Measurements from ENCODE around the gene KCNMA1. TPM values are rescaled to one million over a fixed set of nuclear protein-coding genes. Genes with fewer than 3 reads are reported as not detected.

Gene KCNMA1
- total and polyA plus RNA-seq, 2 donors from 2014 or later: 4.2 to 8.9 TPM

DNA sequence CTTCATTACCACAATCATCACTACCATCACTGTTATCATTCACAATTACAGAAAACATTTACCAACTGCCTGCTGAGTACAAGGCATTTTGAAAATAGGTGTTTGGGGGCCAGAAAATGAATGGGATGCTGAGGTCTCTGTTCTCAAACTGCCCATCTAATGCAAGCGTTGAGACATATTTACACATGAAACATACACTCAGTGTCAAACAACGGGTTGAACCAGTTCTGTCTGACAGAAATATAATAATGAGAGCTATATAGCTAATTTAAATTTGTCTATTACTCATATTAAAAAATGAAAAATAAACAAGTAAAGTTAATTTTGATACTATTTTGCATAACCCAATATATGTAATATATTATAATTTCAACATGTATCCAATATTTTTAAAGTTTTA, 303.1 kb downstream of the KCNMA1 start:
- no peak for TF ChIP-seq CTCF (IDR thresholded peaks at IDR 0.05; ENCODE audit: borderline replicate concordance, extremely low read depth, insufficient read depth)
- Histone ChIP-seq H3K9ac (ENCODE audit: low read length in 3 of 3) (no peak overlapping the region), H3K36me3 (ENCODE audit: control insufficient read depth in 2 of 3, insufficient read depth in 3 of 3, low read length in 3 of 3) (no peaks in the 10 kb centered on the region), H3K27ac (ENCODE audit: low read depth in 2 of 2, low read length in 2 of 2) (no peak overlapping the region), H3K9me3 (ENCODE audit: control insufficient read depth in 2 of 3, insufficient read depth in 1 of 3, low read length in 3 of 3) (peaks cover 0 to 2% (median 0%) of the 10 kb centered on the region in 3 donors), H3K27me3 (ENCODE audit: control insufficient read depth, insufficient read depth, low read length) (no peaks in the 10 kb centered on the region), H3K4me3 (ENCODE audit: low read length in 3 of 3) (no peak overlapping the region), H3K4me1 (ENCODE audit: control insufficient read depth in 2 of 3, insufficient read depth in 2 of 3, low read depth in 1 of 3, low read length in 3 of 3) (no peaks in the 10 kb centered on the region)
- intact Hi-C loops (cut with DNase I): no loop called here
- FAIRE-seq: no peak
- DNase-seq: no peak

DNA sequence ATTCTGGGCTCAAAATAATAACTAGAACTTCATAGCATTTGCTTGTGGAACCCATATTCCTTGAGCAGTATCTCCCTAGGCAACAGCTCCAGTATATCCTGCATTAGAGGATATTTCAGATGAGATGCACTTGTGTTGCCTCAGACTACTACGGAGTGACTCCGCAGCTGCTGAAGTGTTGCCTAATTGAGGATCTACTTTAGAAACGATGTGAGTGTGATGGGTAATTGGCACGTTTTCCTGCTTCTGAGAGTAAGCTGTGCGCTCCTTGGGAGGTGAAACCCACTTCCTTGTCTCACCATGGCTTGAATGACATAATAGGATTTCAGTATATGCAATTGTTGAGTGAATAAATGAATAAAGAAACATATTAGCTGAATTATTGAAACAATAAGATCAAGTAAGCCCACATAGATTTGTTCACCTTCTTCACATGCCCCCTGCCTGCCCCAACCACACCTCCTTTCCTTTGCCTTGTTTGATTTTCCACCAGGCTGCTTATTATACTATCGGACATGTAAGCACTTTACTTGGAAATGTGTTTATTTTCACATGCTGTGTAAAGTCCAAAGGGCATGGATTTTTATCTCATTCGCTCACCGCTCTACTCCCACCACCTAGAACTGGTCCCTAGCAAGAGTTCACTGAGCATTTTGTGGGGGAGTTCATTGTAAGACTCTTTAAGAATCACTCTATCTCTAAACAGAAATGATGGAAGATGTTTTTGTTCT, 303.8 kb downstream of the KCNMA1 start:
- no peak for TF ChIP-seq CTCF (IDR thresholded peaks at IDR 0.05; ENCODE audit: borderline replicate concordance, extremely low read depth, insufficient read depth)
- no peaks in the 10 kb centered on the region for H3K4me1 ChIP-seq (ENCODE audit: control insufficient read depth in 2 of 3, insufficient read depth in 2 of 3, low read depth in 1 of 3, low read length in 3 of 3)
- intact Hi-C loops (cut with DNase I): no loop called here
- no peak overlapping the region for H3K27ac ChIP-seq (ENCODE audit: low read depth in 2 of 2, low read length in 2 of 2)
- H3K9me3 ChIP-seq (ENCODE audit: control insufficient read depth in 2 of 3, insufficient read depth in 1 of 3, low read length in 3 of 3): no peaks in the 10 kb centered on the region
- peak in 2 of 5 donors; percentile 9 to 26 for DNase-seq
- H3K36me3 ChIP-seq (ENCODE audit: control insufficient read depth in 2 of 3, insufficient read depth in 3 of 3, low read length in 3 of 3): no peaks in the 10 kb centered on the region
- no peaks in the 10 kb centered on the region for H3K27me3 ChIP-seq (ENCODE audit: control insufficient read depth, insufficient read depth, low read length)
- H3K4me3 ChIP-seq (ENCODE audit: low read length in 3 of 3): no peak overlapping the region
- FAIRE-seq: no peak
- H3K9ac ChIP-seq (ENCODE audit: low read length in 3 of 3): no peak overlapping the region

GRCh38 chr10:77332256-77332655, 305.4 kb downstream of the KCNMA1 start:
- Histone ChIP-seq H3K4me1 (ENCODE audit: control insufficient read depth in 2 of 3, insufficient read depth in 2 of 3, low read depth in 1 of 3, low read length in 3 of 3) (no peaks in the 10 kb centered on the region), H3K36me3 (ENCODE audit: control insufficient read depth in 2 of 3, insufficient read depth in 3 of 3, low read length in 3 of 3) (no peaks in the 10 kb centered on the region), H3K9me3 (ENCODE audit: control insufficient read depth in 2 of 3, insufficient read depth in 1 of 3, low read length in 3 of 3) (no peaks in the 10 kb centered on the region), H3K27me3 (ENCODE audit: control insufficient read depth, insufficient read depth, low read length) (no peaks in the 10 kb centered on the region), H3K4me3 (ENCODE audit: low read length in 3 of 3) (no peak overlapping the region), H3K27ac (ENCODE audit: low read depth in 2 of 2, low read length in 2 of 2) (no peak overlapping the region), H3K9ac (ENCODE audit: low read length in 3 of 3) (no peak overlapping the region)
- intact Hi-C loops (cut with DNase I): no loop called here
- FAIRE-seq (no peak), DNase-seq (no peak)
- no peak for TF ChIP-seq CTCF (IDR thresholded peaks at IDR 0.05; ENCODE audit: borderline replicate concordance, extremely low read depth, insufficient read depth)

All from kidney (tissue), 14 donors.